ENCODE data around the gene C9orf57. TPM values are rescaled to one million over a fixed set of nuclear protein-coding genes. Genes with fewer than 3 reads are reported as not detected.

The C9orf57 gene
- total and polyA plus RNA-seq, 2 donors (not counting 1 experiment from before 2014, with no cell fraction given) = not detected

DNA sequence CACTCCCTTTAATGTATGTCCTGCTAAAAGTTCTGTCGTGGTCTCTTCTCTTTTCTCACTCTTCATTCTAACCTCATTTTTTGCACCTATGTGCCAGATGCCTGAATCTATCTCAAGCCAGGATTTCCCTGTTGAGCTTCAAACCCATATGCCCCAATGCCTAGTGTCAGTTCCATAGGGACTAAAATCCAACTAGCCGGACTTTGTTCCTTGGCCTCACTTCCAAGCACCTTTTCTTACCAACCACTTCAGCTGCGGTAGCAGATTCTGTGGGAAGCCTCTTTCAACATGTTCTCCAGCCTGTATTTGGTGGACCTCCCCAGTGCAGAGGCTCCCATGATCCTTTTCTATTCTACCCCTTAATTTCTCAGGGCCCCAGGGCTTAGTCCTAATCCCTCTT, 17.5 kb downstream of the C9orf57 start:
- H3K9me3 ChIP-seq (ENCODE audit: control extremely low read depth in 1 of 3, control insufficient read depth in 2 of 3, insufficient read depth in 1 of 3, low read length in 2 of 3) = no peaks in the 10 kb centered on the region
- no peaks in the 10 kb centered on the region for H3K27me3 ChIP-seq (replicated peaks in 1 of 4; ENCODE audit: control extremely low read depth in 1 of 4, control insufficient read depth in 3 of 4, insufficient read depth in 4 of 4, low read length in 3 of 4)
- ATAC-seq (ENCODE audit: low read depth) (no peak), DNase-seq (no peak)
- ChIA-PET CTCF (no interaction called here), POLR2A (no interaction called here)
- no peaks in the 10 kb centered on the region for H3K79me2 ChIP-seq (ENCODE audit: control insufficient read depth, insufficient read depth, low read length)
- peaks cover 18% of the 10 kb centered on the region for H3K27me3 Mint-ChIP-seq
- TF ChIP-seq, protein P1, sequence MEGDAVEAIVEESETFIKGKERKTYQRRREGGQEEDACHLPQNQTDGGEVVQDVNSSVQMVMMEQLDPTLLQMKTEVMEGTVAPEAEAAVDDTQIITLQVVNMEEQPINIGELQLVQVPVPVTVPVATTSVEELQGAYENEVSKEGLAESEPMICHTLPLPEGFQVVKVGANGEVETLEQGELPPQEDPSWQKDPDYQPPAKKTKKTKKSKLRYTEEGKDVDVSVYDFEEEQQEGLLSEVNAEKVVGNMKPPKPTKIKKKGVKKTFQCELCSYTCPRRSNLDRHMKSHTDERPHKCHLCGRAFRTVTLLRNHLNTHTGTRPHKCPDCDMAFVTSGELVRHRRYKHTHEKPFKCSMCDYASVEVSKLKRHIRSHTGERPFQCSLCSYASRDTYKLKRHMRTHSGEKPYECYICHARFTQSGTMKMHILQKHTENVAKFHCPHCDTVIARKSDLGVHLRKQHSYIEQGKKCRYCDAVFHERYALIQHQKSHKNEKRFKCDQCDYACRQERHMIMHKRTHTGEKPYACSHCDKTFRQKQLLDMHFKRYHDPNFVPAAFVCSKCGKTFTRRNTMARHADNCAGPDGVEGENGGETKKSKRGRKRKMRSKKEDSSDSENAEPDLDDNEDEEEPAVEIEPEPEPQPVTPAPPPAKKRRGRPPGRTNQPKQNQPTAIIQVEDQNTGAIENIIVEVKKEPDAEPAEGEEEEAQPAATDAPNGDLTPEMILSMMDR (IDR thresholded peaks at IDR 0.05) = no peak
- no peak for TF ChIP-seq EZH2 (IDR thresholded peaks at IDR 0.05; ENCODE audit: borderline replicate concordance, insufficient read depth, low read depth, low read length, poor library complexity, severe bottlenecking)
- H3K4me3 Mint-ChIP-seq = no peak overlapping the region
- peaks cover 4 to 5% of the 10 kb centered on the region in 2 donors for H3K4me1 ChIP-seq (ENCODE audit: control insufficient read depth in 2 of 2, insufficient read depth in 2 of 2, low read length in 2 of 2)
- H3K36me3 ChIP-seq (replicated peaks in 1 of 2; ENCODE audit: control extremely low read depth in 1 of 2, control insufficient read depth in 1 of 2, extremely low read depth in 1 of 2, insufficient read depth in 2 of 2, low read length in 1 of 2) = no peaks in the 10 kb centered on the region
- H3K4me3 ChIP-seq (ENCODE audit: control extremely low read depth in 1 of 5, extremely low read depth in 1 of 5, insufficient read depth in 1 of 5, low read depth in 2 of 5, low read length in 4 of 5) = no peak overlapping the region
- peaks cover 5% of the 10 kb centered on the region for H3K4me1 Mint-ChIP-seq
- 96% methylated on average over 3 of the region's 3 CpGs for WGBS (ENCODE audit: insufficient coverage)
- H3K27ac Mint-ChIP-seq = no peak overlapping the region
- no peak overlapping the region for H2AFZ ChIP-seq (ENCODE audit: insufficient read depth, low read depth, low read length, poor library complexity, severe bottlenecking)
- no peaks in the 10 kb centered on the region for H4K20me1 ChIP-seq (ENCODE audit: control insufficient read depth, insufficient read depth, low read length, poor library complexity, severe bottlenecking)
- H3K9me3 Mint-ChIP-seq (ENCODE audit: insufficient read depth) = no peaks in the 10 kb centered on the region
- intact Hi-C loops (cut with micrococcal nuclease) = no loop called here
- no peak overlapping the region for H3K9ac ChIP-seq (ENCODE audit: low read length)
- H3K27ac ChIP-seq (ENCODE audit: low read length in 2 of 2) = no peak overlapping the region
- H3K4me2 ChIP-seq (replicated peaks; ENCODE audit: low read depth, low read length, poor library complexity, severe bottlenecking) = no peak overlapping the region

DNA sequence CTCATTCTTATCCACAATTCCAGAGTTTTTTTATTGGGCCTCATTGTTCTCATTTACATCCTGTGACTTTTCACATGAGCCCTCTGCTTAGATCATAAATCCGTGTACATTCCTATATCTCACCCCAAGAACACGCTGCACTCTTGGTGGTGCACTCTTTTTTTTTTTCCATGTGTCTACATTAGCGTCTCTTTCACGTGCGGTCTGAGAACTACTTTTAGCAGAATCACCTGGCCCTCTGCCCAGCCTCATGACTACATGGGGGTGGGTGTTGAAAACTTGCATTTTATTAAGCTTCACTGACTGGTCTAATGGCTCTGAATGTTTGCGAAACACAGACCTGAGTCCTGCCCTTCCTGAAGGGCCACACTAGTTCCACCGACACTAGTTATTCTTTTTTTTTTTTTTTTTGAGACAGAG, 18.6 kb downstream of the C9orf57 start:
- intact Hi-C loops (cut with micrococcal nuclease) = no loop called here
- no peak overlapping the region for H3K27ac ChIP-seq (ENCODE audit: low read length in 2 of 2)
- DNase-seq = no peak
- ChIA-PET CTCF (no interaction called here), POLR2A (no interaction called here)
- H3K9me3 ChIP-seq (ENCODE audit: control extremely low read depth in 1 of 3, control insufficient read depth in 2 of 3, insufficient read depth in 1 of 3, low read length in 2 of 3) = no peaks in the 10 kb centered on the region
- no peaks in the 10 kb centered on the region for H3K79me2 ChIP-seq (ENCODE audit: control insufficient read depth, insufficient read depth, low read length)
- H3K9me3 Mint-ChIP-seq (ENCODE audit: insufficient read depth) = no peaks in the 10 kb centered on the region
- peaks cover 18% of the 10 kb centered on the region for H3K27me3 Mint-ChIP-seq
- H3K4me3 ChIP-seq (ENCODE audit: control extremely low read depth in 1 of 5, extremely low read depth in 1 of 5, insufficient read depth in 1 of 5, low read depth in 2 of 5, low read length in 4 of 5) = no peak overlapping the region
- H3K36me3 ChIP-seq (replicated peaks in 1 of 2; ENCODE audit: control extremely low read depth in 1 of 2, control insufficient read depth in 1 of 2, extremely low read depth in 1 of 2, insufficient read depth in 2 of 2, low read length in 1 of 2) = no peaks in the 10 kb centered on the region
- H3K4me1 Mint-ChIP-seq = peaks cover 5% of the 10 kb centered on the region
- H3K4me1 ChIP-seq (ENCODE audit: control insufficient read depth in 2 of 2, insufficient read depth in 2 of 2, low read length in 2 of 2) = peaks cover 4 to 5% of the 10 kb centered on the region in 2 donors
- H3K27ac Mint-ChIP-seq = no peak overlapping the region
- ATAC-seq (ENCODE audit: low read depth) = no peak
- 8% methylated on average over 7 of the region's 7 CpGs for WGBS (ENCODE audit: insufficient coverage)
- no peak overlapping the region for H2AFZ ChIP-seq (ENCODE audit: insufficient read depth, low read depth, low read length, poor library complexity, severe bottlenecking)
- H3K4me3 Mint-ChIP-seq = no peak overlapping the region
- H3K4me2 ChIP-seq (replicated peaks; ENCODE audit: low read depth, low read length, poor library complexity, severe bottlenecking) = no peak overlapping the region
- no peaks in the 10 kb centered on the region for H4K20me1 ChIP-seq (ENCODE audit: control insufficient read depth, insufficient read depth, low read length, poor library complexity, severe bottlenecking)
- H3K9ac ChIP-seq (ENCODE audit: low read length) = no peak overlapping the region
- TF ChIP-seq EZH2 (IDR thresholded peaks at IDR 0.05; ENCODE audit: borderline replicate concordance, insufficient read depth, low read depth, low read length, poor library complexity, severe bottlenecking) = no peak
- TF ChIP-seq, protein P1 (IDR thresholded peaks at IDR 0.05) = no peak
- no peaks in the 10 kb centered on the region for H3K27me3 ChIP-seq (replicated peaks in 1 of 4; ENCODE audit: control extremely low read depth in 1 of 4, control insufficient read depth in 3 of 4, insufficient read depth in 4 of 4, low read length in 3 of 4)
